Subcutaneous adipose tissue (tissue), 4 donors: Measurements from ENCODE around the gene DLG2. TPM values are rescaled to one million over a fixed set of nuclear protein-coding genes. Genes with fewer than 3 reads are reported as not detected.

Source experiments
- total RNA-seq, 4 donors: library from RNA; depleted of rRNA; stranded (reverse); fragments of >200 nt; gene quantifications; one replicate each; pipeline ENCODE4 v1.1.0, GENCODE V29; 2016
- TF ChIP-seq, protein P1 (sequence below): fragments of 450-650 bp; IDR thresholded peaks from one replicate; pipeline ENCODE4 v1.5.1; 2016; ENCODE audit warnings: low read depth, mild to moderate bottlenecking, control low read depth, antibody characterized with exemption, moderate library complexity

DLG2 gene
- total RNA-seq, 4 donors from 2014 or later = 3.6 to 7.0 (median 6.1) TPM

DNA sequence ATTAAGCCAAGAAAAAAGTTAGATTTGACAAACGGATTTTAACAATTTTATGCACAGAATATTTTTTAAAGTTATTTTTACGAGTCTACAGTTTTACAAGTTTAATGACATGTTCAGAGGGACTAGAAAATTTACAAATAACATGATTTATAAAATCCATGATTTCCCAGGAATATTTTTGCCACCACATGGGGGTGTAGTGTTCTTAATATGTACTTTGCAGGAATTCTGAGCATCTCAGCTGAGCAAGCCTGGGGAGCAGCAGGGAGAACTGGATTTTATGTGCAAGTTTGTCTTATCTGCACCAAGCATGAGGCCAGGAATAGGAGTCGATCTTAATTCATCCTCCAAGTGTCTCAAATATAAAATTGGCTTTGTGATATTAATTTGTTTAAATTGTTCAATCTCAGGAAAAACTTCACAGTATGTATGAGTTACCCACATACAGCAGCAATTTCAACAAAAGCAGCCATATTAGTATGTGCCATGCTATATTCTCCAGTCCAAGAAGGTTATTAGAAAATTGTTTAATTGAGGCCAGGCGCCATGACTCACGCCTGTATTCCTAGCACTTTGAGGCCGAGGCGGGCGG, 826.3 kb downstream of the DLG2 start:
- TF ChIP-seq, protein P1, sequence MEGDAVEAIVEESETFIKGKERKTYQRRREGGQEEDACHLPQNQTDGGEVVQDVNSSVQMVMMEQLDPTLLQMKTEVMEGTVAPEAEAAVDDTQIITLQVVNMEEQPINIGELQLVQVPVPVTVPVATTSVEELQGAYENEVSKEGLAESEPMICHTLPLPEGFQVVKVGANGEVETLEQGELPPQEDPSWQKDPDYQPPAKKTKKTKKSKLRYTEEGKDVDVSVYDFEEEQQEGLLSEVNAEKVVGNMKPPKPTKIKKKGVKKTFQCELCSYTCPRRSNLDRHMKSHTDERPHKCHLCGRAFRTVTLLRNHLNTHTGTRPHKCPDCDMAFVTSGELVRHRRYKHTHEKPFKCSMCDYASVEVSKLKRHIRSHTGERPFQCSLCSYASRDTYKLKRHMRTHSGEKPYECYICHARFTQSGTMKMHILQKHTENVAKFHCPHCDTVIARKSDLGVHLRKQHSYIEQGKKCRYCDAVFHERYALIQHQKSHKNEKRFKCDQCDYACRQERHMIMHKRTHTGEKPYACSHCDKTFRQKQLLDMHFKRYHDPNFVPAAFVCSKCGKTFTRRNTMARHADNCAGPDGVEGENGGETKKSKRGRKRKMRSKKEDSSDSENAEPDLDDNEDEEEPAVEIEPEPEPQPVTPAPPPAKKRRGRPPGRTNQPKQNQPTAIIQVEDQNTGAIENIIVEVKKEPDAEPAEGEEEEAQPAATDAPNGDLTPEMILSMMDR = no peak

DNA sequence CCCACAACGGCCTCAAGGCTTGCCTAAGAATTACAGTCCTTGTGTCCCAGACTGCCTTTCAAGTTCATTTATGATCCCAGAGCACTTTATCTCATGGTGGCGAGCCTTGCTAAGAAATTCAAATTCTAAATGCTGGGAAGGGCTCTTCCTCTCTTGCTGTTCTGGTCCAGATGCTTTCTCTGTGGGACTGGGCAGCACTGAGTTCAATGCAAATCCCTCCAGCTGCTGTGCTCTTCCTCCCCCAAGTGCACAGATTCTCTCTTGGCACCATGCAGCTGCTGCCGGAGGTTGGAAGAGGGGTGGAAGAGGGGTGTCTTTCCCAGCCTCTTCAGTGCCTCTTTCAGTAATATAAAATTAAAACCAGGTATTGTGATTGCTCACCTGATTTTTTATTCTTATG, 828.0 kb downstream of the DLG2 start:
- TF ChIP-seq, protein P1 = no peak

DNA sequence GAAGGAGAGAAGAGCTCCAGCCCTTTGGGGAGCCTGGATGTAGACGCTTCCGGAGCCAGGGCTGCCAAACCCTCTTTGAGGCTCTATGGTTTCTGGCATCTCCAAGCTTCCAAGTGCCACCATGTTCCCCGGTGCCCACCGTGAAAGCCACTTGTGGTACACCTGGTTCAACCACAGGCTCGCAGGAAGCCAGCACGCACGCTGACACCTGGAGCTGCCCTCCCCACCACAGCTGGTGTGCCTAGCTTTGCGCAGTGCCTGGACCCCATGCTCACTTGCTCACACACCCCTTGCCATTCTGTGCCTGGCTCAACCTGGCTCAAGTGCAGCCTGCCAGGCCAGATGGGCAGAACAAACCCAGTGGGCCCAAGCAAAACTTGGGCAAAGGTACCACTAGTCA, 831.4 kb downstream of the DLG2 start:
- TF ChIP-seq, protein P1 = no peak

DNA sequence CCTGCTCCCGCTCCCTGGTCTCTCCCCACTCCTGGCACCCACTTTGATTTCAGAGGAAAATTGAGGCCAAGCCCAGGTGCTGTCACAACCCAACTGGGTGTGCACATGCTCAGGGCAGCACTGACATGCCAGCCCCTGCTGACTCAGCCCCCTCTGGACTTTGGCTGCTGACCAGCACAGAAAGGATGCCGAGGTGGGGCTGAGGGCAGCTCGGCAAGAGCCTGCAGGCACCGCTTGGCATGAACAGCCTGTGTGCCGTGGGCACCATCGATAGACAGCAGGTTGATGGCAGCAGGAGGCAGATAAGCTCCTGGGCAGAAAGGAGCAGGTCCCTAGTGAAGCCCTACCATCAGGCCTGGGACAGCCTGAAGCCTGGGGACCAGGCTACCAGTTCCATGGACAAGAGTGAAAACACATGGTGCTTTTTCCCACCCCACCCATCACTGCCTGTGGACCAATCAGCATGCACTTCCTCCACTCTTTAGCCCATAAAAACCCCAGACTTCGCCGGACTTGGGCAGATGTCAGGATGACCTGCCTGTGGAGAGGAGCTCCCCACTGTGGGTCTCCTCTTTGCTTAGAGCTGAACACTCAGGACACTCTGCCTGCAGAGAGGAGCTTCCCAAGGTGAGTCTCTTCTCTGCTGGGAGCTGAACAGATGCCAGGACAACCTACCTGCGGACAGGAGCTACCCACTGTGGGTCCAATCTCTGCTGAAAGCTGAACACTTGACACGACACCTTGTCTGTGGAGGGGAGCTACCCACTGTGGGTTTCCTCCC, 832.3 kb downstream of the DLG2 start:
- TF ChIP-seq, protein P1 = no peak

DNA sequence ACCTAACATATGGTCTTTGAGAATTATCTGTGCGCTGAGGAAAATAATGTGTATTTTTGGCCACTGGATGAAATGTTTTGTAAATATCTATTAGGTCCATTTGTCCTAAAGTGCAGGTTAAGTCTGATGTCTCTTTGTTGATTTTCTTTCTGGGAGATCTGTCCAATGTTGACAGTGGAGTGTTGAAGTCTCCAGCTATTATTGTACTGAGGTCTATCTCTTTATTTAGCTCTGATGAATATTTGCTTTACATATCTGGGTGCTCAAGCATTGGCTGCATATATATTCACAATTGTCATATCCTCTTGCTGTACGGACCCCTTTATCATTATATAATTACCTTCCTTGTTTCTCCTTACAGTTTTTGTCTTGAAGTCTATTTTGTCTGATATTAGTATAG, 833.8 kb downstream of the DLG2 start:
- TF ChIP-seq, protein P1 = no peak

DNA sequence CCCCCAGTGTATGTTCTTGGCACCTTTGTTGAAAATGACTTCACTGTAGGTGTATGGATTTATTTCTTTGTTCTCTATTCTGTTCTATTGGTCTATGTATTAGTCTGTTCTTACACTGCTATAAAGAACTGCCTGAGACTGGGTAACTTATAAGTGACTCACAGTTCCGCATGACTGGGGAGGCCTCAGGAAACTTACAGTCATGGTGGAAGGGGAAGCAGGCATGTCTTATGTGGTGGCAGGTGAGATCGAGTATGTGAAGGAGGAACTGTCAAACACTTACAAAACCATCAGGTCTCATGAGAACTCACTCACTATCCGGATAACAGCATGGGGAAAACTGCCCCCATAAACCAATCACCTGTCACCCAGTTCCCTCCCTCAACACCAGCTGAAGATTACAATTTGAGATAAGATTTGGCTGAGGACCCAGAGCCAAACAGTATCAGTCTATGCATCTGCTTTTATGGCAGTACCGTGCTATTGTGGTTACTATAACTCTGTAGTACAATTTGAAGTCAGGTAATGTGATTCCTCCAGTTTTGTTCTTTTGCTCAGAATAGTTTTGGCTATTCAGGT, 836.2 kb downstream of the DLG2 start:
- TF ChIP-seq, protein P1 = no peak

DNA sequence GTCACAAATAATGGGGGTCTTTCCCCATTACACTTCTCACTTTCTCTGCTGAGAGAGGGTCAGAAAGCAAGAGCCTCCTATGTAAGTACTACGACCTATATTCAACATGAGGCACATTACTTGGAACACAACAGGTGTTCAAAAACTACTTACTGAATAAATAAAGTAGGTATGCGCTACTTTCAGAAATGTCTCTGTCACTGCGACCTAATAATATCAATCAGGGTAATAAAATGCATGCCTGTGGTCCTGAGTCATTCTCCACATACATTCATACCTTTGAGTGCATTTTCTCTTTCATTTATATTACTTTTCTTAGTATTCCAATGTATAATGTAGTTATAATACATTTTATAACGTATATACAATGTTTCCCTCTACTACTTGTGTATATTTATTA, 838.9 kb downstream of the DLG2 start:
- TF ChIP-seq, protein P1 = no peak
